OCI-LY7 (cell line): ENCODE measurements around the gene UBTD2.

Experiments
- EZH2phosphoT487 ChIP-seq: fragments of 200-600 bp; sonication (generic); IDR thresholded peaks from 2 replicates; pipeline ENCODE4 v1.6.1; 2018; ENCODE audit warnings: low read depth, borderline replicate concordance, mild to moderate bottlenecking, mixed run types, antibody characterized with exemption, low read length, moderate library complexity, mixed read lengths
- TF ChIP-seq, protein P1 (sequence below): fragments of 200-600 bp; sonication (generic); conservative IDR thresholded peaks from 2 replicates; pipeline ENCODE4 v1.5.1; 2014; ENCODE audit warnings: mild to moderate bottlenecking, antibody characterized with exemption, low read length, moderate library complexity, mixed read lengths

DNA sequence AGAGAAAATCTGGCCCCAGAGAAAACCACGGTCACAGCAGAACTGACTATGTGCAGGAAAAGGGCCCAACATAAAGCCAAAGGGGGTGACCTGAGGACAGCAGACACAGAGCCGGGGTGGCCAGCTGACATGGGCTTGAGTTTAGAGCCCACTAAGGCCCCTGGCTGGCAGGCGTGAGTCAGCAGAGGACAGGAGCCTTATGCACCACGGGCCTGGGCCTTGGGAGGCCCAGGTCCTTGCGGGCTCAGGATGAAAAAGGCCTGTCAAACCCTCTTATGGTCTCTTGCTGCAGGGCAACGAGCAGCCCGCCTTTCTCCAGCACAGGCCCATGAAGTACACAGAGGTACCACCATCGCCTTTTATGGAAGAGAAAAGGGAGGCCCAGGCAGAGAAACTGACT, 115.3 kb downstream of the UBTD2 start:
- TF ChIP-seq, protein P1, sequence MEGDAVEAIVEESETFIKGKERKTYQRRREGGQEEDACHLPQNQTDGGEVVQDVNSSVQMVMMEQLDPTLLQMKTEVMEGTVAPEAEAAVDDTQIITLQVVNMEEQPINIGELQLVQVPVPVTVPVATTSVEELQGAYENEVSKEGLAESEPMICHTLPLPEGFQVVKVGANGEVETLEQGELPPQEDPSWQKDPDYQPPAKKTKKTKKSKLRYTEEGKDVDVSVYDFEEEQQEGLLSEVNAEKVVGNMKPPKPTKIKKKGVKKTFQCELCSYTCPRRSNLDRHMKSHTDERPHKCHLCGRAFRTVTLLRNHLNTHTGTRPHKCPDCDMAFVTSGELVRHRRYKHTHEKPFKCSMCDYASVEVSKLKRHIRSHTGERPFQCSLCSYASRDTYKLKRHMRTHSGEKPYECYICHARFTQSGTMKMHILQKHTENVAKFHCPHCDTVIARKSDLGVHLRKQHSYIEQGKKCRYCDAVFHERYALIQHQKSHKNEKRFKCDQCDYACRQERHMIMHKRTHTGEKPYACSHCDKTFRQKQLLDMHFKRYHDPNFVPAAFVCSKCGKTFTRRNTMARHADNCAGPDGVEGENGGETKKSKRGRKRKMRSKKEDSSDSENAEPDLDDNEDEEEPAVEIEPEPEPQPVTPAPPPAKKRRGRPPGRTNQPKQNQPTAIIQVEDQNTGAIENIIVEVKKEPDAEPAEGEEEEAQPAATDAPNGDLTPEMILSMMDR: no peak
- TF ChIP-seq EZH2phosphoT487: no peak
